Adrenal gland (tissue), 19 donors: ENCODE results near the gene TXNRD2. TPM values are rescaled to one million over a fixed set of nuclear protein-coding genes. Genes with fewer than 3 reads are reported as not detected.

Experiments
- DNase-seq, 7 donors: peaks; one replicate each; pipeline ENCODE4 v3.0.0-alpha.2; 2019 to 2020
- H3K27ac ChIP-seq, 5 donors: fragments of 200-600 bp; sonication (generic) in 4 of 5; 1 replicate in 3 of 5; 2 replicates in 2 of 5; pipeline versions ENCODE4 v1.5.1 to v1.8.0; 2016 to 2020; ENCODE audit warnings: mild to moderate bottlenecking in 1 of 5
- H3K27me3 ChIP-seq: fragments of 200-600 bp; 2 replicates; pipeline ENCODE4 v1.8.0; 2021
- H3K36me3 ChIP-seq, 2 donors: fragments of 200-600 bp; replicated peaks in 1 of 2; 1 replicate in 1 of 2; 2 replicates in 1 of 2; pipeline versions ENCODE4 v1.5.1 to v1.8.0; 2018 to 2022
- H3K4me1 ChIP-seq, 2 donors: fragments of 200-600 bp; replicated peaks in 1 of 2; 1 replicate in 1 of 2; 2 replicates in 1 of 2; pipeline versions ENCODE4 v1.5.1 to v1.8.0; 2018 to 2021
- H3K4me3 ChIP-seq, 4 donors: fragments of 200-600 bp; sonication (generic) in 3 of 4; one replicate each; pipeline ENCODE4 v1.5.1; 2016 to 2018
- H3K9me3 ChIP-seq, 3 donors: fragments of 200-600 bp; sonication (generic) in 1 of 3; replicated peaks in 1 of 3; 1 replicate in 2 of 3; 2 replicates in 1 of 3; pipeline versions ENCODE4 v1.5.1 to v1.8.0; 2016 to 2021
- POLR2A ChIP-seq, 2 donors: fragments of 450-650 bp; IDR thresholded peaks; one replicate each; pipeline ENCODE4 v1.6.1; 2017; ENCODE audit warnings: antibody characterized with exemption in 2 of 2, mild to moderate bottlenecking in 2 of 2, moderate library complexity in 1 of 2
- WGBS, 4 donors: extraction: QIAGEN DNeasy Blood & Tissue Kit in 2 of 4; methylation state at CpG; one replicate each; pipeline versions ENCODE4 v1.1.5 to v1.1.7; 2013 to 2017; 5-methylcytosine and 5-hydroxymethylcytosine counted together
- intact Hi-C, 2 donors: fragments of 100-400 bp; cut with DNase I; formaldehyde crosslinking; loops; one replicate each; pipeline versions ENCODE4 v1.14.1 to v1.15.0; 2022 to 2023
- long read RNA-seq, 10 donors: library from polyadenylated mRNA in 3 of 10; unstranded in 2 of 10; stranded (forward) in 1 of 10; transcript quantifications; one replicate each; pipeline ENCODE4 v2.0.0 and lab custom pipeline, GENCODE V29; 2021 to 2026
- polyA plus RNA-seq, 3 donors: library from polyadenylated mRNA; stranded (reverse); fragments of 200-250 nt in 2 of 3; fragments of 350-450 nt in 1 of 3; fragmentation: Illumina TruSeq in 1 of 3; extraction: RNeasy Lipid Tissue Mini Kit (QIAGEN cat#74804) in 1 of 3; gene quantifications; one replicate each; pipeline ENCODE4 v1.2.3, GENCODE V29; 2013 to 2014
- total RNA-seq, 9 donors: library from RNA; depleted of rRNA in 4 of 9; stranded (reverse); fragments of >200 nt in 4 of 9; fragments of 120-200 nt in 1 of 9; fragmentation: NEBNext Ultra II Directional in 1 of 9; extraction: Animal tissue kit (Norgen Biotek cat#: 25700) in 1 of 9; gene quantifications; one replicate each; pipeline versions ENCODE4 v1.1.0 to v1.2.4, GENCODE V29; 2013 to 2023
- TF ChIP-seq, protein P1 (sequence below), 6 experiments: fragments of 450-650 bp in 4 of 6; fragments of 200-600 bp in 2 of 6; sonication (generic) in 1 of 6; IDR thresholded peaks; 1 replicate in 5 of 6; 2 replicates in 1 of 6; pipeline versions ENCODE4 v1.5.1 to v1.8.0; 2016 to 2021; ENCODE audit warnings: antibody characterized with exemption in 6 of 6, mild to moderate bottlenecking in 2 of 6, moderate library complexity in 1 of 6
- donor health status: healthy with polysubstance abuse.
- donor health status: Bipolar disorder and iron deficiency.
- donor health status: DM: yes; HTN: yes; CAD: no.
- donor health status: DM: no; HTN: no; CAD: no.
- donor health status: DM: no; HTN: no; CAD: no.
- donor health status: DM: yes; HTN: yes; CAD: no.

TXNRD2 gene
- total RNA-seq, result 10 to 100 TPM; 41.7 to 74.2 (median 57.9) TPM
- polyA plus RNA-seq, result 100 to 1,000 TPM in 2 of 3 donors, 10 to 100 TPM in 1; 39.6 to 171 (median 148) TPM
- long read RNA-seq, donor 1, transcript TXNRD2-204 (18 exons, 2,115 nt), result major isoform, 8 of 564 reads
- long read RNA-seq, donor 1, partial matches to known transcripts, result 339 of 564 reads
- long read RNA-seq, donor 1, other reads (novel, unspliced or antisense), result 216 of 564 reads
- long read RNA-seq, donor 2, transcript TXNRD2-213 (7 exons, 2,020 nt), result major isoform, 7 of 16 reads
- long read RNA-seq, donor 2, partial matches to known transcripts, result 5 of 16 reads
- long read RNA-seq, donor 2, other reads (novel, unspliced or antisense), result 0 of 16 reads
- long read RNA-seq, donor 3, partial matches to known transcripts, result 538 of 686 reads
- long read RNA-seq, donor 3, other reads (novel, unspliced or antisense), result 144 of 686 reads
- long read RNA-seq, donor 4, partial matches to known transcripts, result 4 of 23 reads
- long read RNA-seq, donor 4, other reads (novel, unspliced or antisense), result 16 of 23 reads
- long read RNA-seq, donor 5, partial matches to known transcripts, result 8 of 208 reads
- long read RNA-seq, donor 5, other reads (novel, unspliced or antisense), result 191 of 208 reads
- long read RNA-seq, donor 6, partial matches to known transcripts, result 0 of 9 reads
- long read RNA-seq, donor 6, other reads (novel, unspliced or antisense), result 9 of 9 reads
- long read RNA-seq, donor 7, partial matches to known transcripts, result 429 of 436 reads
- long read RNA-seq, donor 7, other reads (novel, unspliced or antisense), result 0 of 436 reads
- long read RNA-seq, donor 8, transcript TXNRD2-213 (7 exons, 2,020 nt), result major isoform, 5 of 877 reads
- long read RNA-seq, donor 8, transcript TXNRD2-204 (18 exons, 2,115 nt), result major isoform, 5 of 877 reads
- long read RNA-seq, donor 8, partial matches to known transcripts, result 561 of 877 reads
- long read RNA-seq, donor 8, other reads (novel, unspliced or antisense), result 304 of 877 reads
- long read RNA-seq, donor 9, transcript TXNRD2-204 (18 exons, 2,115 nt), result major isoform, 5 of 7 reads
- long read RNA-seq, donor 9, partial matches to known transcripts, result 0 of 7 reads
- long read RNA-seq, donor 9, other reads (novel, unspliced or antisense), result 0 of 7 reads
- long read RNA-seq, donor 10, partial matches to known transcripts, result 508 of 512 reads
- long read RNA-seq, donor 10, other reads (novel, unspliced or antisense), result 0 of 512 reads

DNA sequence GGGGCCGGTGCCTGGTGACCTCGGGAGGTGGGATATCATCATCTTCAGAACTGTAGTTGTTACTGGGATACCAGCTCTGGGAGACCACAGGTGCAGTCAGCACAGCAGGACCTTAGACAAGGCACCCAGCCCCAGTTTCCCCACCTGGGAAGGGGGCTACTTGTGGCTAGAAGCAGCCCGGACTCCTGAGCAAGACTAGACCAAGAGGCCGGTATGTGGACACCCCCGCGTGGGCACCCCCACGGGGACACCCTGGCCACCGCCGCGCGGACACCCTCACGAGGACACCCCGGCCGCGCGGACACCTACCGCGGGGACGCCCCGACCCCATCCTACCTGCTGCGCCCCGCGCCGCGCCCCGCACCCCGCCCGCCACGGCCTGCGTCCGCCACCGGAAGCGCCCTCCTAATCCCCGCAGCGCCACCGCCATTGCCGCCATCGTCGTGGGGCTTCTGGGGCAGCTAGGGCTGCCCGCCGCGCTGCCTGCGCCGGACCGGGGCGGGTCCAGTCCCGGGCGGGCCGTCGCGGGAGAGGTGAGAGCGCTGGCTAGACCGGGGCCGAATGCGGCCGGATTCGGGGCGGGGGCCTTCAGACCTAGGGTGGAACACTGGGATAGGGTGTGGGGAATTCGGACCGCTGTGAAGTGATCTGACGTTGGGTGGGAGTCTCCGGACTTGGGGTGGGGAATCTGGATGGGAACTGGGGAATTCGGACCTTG, at the start of gene TXNRD2, which contains the start of gene COMT:
TSS of gene TXNRD2 (minus strand) at position 454 of the 718 bp plus-strand sequence. CDS start at position 439, 15 bp downstream.
TSS of gene COMT (plus strand) at position 408 of the 718 bp plus-strand sequence. CDS start 20,755 bp downstream, outside the sequence.
- H3K36me3 ChIP-seq, result no peaks in the 10 kb centered on the region
- H3K9me3 ChIP-seq, result no peaks in the 10 kb centered on the region
- H3K27ac ChIP-seq, result peak within 1 kb of the TSS; percentile 85 to 97 (median 95)
- 0 to 4% (median 1%) methylated on average over 4 to 63 of the region's 63 CpGs for WGBS, 4 donors
- peak within 1 kb of the TSS; percentile 46 to 83 (median 82) for H3K4me3 ChIP-seq
- intact Hi-C loops, result no loop called here
- TF ChIP-seq POLR2A (IDR thresholded peaks at IDR 0.05), result peak; percentile 48 to 76
- TF ChIP-seq, protein P1, sequence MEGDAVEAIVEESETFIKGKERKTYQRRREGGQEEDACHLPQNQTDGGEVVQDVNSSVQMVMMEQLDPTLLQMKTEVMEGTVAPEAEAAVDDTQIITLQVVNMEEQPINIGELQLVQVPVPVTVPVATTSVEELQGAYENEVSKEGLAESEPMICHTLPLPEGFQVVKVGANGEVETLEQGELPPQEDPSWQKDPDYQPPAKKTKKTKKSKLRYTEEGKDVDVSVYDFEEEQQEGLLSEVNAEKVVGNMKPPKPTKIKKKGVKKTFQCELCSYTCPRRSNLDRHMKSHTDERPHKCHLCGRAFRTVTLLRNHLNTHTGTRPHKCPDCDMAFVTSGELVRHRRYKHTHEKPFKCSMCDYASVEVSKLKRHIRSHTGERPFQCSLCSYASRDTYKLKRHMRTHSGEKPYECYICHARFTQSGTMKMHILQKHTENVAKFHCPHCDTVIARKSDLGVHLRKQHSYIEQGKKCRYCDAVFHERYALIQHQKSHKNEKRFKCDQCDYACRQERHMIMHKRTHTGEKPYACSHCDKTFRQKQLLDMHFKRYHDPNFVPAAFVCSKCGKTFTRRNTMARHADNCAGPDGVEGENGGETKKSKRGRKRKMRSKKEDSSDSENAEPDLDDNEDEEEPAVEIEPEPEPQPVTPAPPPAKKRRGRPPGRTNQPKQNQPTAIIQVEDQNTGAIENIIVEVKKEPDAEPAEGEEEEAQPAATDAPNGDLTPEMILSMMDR (IDR thresholded peaks at IDR 0.05), result no peak
- H3K4me1 ChIP-seq, result peaks cover 33 to 45% of the 10 kb centered on the region in 2 donors
- no peaks in the 10 kb centered on the region for H3K27me3 ChIP-seq
- DNase-seq, result peak in 6 of 7 donors; percentile 52 to 70 (median 64)

DNA sequence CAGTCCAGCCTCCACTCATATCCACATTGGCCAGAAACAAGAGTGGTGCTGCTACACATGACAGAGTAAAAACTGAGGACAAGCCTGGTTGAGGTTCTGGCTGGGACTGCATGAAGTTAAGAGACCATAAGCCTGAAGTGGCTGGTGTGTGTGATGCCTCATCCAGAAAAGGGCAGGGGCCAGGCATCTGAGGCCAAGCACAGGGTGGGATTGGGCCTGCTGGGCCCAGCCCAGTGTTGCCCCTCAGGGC, 49.7 kb upstream of the TXNRD2 start:
- no peaks in the 10 kb centered on the region for H3K36me3 ChIP-seq
- intact Hi-C loops, result no loop called here
- no peak for DNase-seq
- H3K9me3 ChIP-seq, result no peaks in the 10 kb centered on the region
- H3K27me3 ChIP-seq, result no peaks in the 10 kb centered on the region
- peaks cover 6 to 14% of the 10 kb centered on the region in 2 donors for H3K4me1 ChIP-seq
- no peak for TF ChIP-seq POLR2A (IDR thresholded peaks at IDR 0.05)
- TF ChIP-seq, protein P1 (IDR thresholded peaks at IDR 0.05), result no peak
- H3K4me3 ChIP-seq, result no peak overlapping the region
- H3K27ac ChIP-seq, result peak overlapping the region in 1 of 5 donors; percentile 61

DNA sequence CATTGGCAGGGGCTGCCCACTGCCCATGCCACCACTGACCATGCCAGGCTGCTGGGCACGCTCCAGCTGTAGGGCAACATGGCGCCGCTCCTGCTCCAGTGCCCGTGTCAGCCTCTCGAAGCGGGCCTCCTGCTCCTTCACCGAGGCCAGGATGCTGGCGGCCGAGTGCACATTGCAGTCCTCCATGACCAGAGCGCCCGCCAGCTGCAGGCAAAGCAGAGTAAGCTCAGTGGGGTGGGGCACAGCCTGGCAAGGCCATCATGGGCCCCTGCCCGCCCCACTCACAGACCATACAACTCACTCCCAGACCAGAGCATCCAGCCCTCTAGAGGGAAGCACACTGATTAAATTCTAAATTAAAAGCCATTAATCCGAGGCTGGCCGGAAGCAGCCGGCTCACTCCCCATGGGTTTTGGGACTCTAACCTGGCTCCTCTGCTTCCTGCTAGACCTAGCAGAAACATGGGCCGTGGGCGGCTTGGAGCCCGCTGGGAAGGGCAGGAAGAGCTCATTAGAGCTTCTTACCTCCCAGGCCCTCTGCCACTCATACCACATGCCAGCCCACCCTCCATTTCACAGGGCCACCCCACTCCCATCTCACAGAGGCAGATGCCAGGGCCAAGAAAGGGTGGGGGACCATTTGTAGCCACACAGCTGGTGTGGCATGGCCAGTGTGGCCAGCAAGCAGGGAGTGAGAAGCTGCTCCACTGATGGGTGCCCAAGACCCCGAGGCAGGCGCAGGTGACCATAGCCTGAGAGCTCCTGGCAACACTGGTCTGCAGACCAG, 49.2 kb upstream of the TXNRD2 start:
- WGBS, 4 donors, result 89 to 97% (median 91%) methylated on average over 15 to 20 of the region's 20 CpGs
- H3K27ac ChIP-seq, result peak overlapping the region in 1 of 5 donors; percentile 61
- no peak overlapping the region for H3K4me3 ChIP-seq
- intact Hi-C loops, result no loop called here
- no peaks in the 10 kb centered on the region for H3K9me3 ChIP-seq
- DNase-seq, result no peak
- no peaks in the 10 kb centered on the region for H3K27me3 ChIP-seq
- H3K36me3 ChIP-seq, result no peaks in the 10 kb centered on the region
- peaks cover 8 to 17% of the 10 kb centered on the region in 2 donors for H3K4me1 ChIP-seq
- TF ChIP-seq, protein P1 (IDR thresholded peaks at IDR 0.05), result no peak
- no peak for TF ChIP-seq POLR2A (IDR thresholded peaks at IDR 0.05)
